GM23248 (cell line): ENCODE data around the gene RHBDF1.
"Not testable (repeated sequence)": the region's sequence is repeated elsewhere in the genome, so short reads cannot be mapped to it uniquely, and the experiment has no call there.

ENCODE experiments used
- EZH2 ChIP-seq: fragments of 200-600 bp; sonication (generic); IDR thresholded peaks from 2 replicates; pipeline ENCODE4 v1.6.1; 2018; ENCODE audit warnings: antibody characterized with exemption, mild to moderate bottlenecking; ENCODE audit not compliant: insufficient read depth, poor library complexity, severe bottlenecking
- EZH2phosphoT487 ChIP-seq: fragments of 200-600 bp; sonication (generic); IDR thresholded peaks from 2 replicates; pipeline ENCODE4 v1.6.1; 2018; ENCODE audit warnings: antibody characterized with exemption, moderate library complexity, mild to moderate bottlenecking, low read depth; ENCODE audit not compliant: insufficient read depth

GRCh38 chr16:10772-11171 is 61.7 kb downstream of the RHBDF1 start:
- not testable (repeated sequence) for TF ChIP-seq EZH2, EZH2phosphoT487
